Left ventricle myocardium inferior (tissue), 1 donor: ENCODE measurements around the gene KCTD5. TPM values are rescaled to one million over a fixed set of nuclear protein-coding genes. Genes with fewer than 3 reads are reported as not detected.

Experiments used
- DNase-seq: peaks from one replicate; pipeline ENCODE4 v3.0.0-alpha.2; 2020
- H3K27ac ChIP-seq: fragments of 200-600 bp; replicated peaks from 2 replicates; pipeline ENCODE4 v1.8.0; 2021
- H3K27me3 ChIP-seq: fragments of 200-600 bp; 2 replicates; pipeline ENCODE4 v1.8.0; 2021; ENCODE audit warnings: low read depth
- H3K36me3 ChIP-seq: fragments of 200-600 bp; 2 replicates; pipeline ENCODE4 v1.8.0; 2021
- H3K4me1 ChIP-seq: fragments of 200-600 bp; 2 replicates; pipeline ENCODE4 v1.8.0; 2021
- H3K4me3 ChIP-seq: fragments of 200-600 bp; 2 replicates; pipeline ENCODE4 v1.8.0; 2021; ENCODE audit warnings: mild to moderate bottlenecking, moderate library complexity
- H3K9me3 ChIP-seq: fragments of 200-600 bp; replicated peaks from 2 replicates; pipeline ENCODE4 v1.8.0; 2021
- intact Hi-C: fragments of 100-400 bp; cut with micrococcal nuclease; formaldehyde crosslinking; loops from one replicate; pipeline ENCODE4 v1.11.0; 2022
- total RNA-seq: library from RNA; stranded (reverse); fragmentation: NEBNext Ultra II Directional; extraction: Animal tissue kit (Norgen Biotek cat#: 25700); gene quantifications from one replicate; pipeline ENCODE4 v1.2.1, GENCODE V29; 2021
- TF ChIP-seq, protein P1 (sequence below): fragments of 200-600 bp; IDR thresholded peaks from 2 replicates; pipeline ENCODE4 v1.8.0; 2021; ENCODE audit warnings: antibody characterized with exemption, mild to moderate bottlenecking, borderline replicate concordance
- donor health status: DM: no; HTN: yes; CAD: no; lungs with severe emphysema.

Gene KCTD5
- total RNA-seq, 1 donor from 2014 or later: 10.2 TPM

DNA sequence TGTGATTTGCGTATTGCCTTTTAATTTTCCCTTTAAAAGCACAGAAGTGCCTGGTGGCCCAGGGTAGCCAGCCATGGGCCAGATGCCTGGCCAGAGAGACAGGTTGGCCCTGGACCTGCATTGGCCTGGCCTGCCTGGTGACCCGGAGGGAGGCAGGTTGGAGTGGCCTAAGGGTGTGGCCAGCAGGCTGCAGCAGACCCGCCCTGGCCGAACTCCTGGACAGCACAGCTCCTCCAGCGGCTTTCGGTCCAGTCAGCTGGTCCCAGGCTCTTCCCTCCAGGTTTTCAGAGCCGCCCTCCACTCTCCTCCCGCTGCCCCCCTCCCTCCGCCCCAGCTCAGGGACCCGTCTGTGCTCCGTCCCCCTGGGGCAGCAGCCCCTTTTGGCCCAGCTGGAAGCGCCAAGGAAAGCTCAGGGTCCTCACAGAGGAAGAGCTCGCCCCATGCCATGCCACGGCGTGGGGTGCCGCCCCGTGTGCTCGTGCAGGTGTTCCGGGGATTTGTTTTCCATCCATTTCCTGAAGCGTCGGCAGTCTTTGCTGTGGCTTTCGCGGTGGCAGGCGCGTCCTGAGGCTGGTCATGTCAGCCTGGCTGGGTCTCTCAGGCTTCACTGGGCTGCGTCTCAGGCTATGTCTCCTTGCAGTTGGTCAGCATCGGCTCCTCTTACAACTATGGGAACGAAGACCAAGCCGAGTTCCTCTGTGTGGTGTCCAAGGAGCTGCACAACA, 19.6 kb downstream of the KCTD5 start:
- no peak overlapping the region for H3K4me3 ChIP-seq
- TF ChIP-seq, protein P1, sequence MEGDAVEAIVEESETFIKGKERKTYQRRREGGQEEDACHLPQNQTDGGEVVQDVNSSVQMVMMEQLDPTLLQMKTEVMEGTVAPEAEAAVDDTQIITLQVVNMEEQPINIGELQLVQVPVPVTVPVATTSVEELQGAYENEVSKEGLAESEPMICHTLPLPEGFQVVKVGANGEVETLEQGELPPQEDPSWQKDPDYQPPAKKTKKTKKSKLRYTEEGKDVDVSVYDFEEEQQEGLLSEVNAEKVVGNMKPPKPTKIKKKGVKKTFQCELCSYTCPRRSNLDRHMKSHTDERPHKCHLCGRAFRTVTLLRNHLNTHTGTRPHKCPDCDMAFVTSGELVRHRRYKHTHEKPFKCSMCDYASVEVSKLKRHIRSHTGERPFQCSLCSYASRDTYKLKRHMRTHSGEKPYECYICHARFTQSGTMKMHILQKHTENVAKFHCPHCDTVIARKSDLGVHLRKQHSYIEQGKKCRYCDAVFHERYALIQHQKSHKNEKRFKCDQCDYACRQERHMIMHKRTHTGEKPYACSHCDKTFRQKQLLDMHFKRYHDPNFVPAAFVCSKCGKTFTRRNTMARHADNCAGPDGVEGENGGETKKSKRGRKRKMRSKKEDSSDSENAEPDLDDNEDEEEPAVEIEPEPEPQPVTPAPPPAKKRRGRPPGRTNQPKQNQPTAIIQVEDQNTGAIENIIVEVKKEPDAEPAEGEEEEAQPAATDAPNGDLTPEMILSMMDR: no peak
- DNase-seq: no peak
- H3K36me3 ChIP-seq: peaks cover 80% of the 10 kb centered on the region
- intact Hi-C loops: no loop called here
- no peaks in the 10 kb centered on the region for H3K27me3 ChIP-seq
- no peak overlapping the region for H3K27ac ChIP-seq
- H3K4me1 ChIP-seq: peaks cover 28% of the 10 kb centered on the region
- H3K9me3 ChIP-seq: no peaks in the 10 kb centered on the region

DNA sequence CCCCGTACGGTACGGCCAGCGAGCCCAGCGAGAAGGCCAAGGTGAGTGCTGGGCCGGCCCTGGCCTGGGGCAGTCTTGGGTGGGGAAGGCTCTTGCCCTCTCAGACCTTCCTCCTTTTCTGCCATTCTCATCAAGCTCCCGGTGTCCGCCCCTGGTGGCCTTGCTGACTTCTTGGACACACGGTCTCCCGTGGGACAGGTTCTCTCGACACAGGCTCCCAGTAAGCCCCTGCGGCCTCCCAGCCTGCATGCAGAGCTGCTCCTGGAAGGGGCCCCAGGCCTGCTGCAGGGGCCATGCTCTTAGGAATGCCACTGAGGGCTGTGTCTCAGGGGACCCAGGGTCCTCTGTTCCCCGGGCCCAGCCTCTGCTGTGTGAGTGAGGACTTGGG, 20.1 kb downstream of the KCTD5 start:
- DNase-seq: no peak
- TF ChIP-seq, protein P1: no peak

DNA sequence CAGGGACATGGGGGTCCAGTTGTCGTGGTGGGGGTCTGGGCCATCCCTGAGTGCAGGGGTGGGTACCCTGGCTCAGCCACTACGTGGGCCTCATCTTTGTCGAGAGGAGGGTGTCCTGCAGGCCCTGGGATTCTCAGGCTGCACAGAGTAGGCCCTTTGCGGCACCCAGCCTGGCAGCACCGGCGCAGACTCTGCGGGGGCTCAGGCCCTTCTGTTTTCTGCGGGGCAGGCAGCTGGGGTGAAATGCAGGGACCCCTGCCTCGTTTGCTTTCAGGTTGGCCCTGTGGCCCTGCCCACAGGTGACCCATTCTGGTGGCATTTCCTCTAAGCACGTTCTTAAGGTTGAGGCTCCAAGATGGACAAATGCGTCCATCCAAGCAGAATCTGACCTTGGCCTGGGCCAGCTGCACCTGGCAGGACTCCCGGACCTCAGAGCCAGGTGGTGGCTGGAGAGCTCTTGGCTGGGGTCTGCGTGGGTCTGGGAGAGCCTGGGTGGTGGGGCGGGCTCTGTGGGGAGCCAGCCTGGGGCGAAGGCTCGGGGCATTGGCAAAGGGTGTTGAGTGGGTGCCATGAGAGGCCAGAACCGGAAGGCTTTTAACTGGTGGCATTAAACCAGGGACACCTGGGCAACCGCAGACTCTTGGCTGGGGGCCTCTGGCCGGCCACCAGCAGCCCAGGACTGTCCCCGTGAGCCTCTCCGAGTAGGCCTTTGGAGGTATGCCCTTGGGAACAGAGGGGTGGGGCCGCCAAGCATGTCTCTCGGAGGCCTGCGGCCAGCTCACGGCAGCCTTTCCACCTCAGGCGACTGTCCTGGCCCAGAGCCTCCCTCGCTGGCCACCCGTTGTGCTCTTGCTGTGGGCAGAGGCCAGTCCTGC, 20.8 kb downstream of the KCTD5 start:
- Histone ChIP-seq H3K27me3 (no peaks in the 10 kb centered on the region), H3K9me3 (no peaks in the 10 kb centered on the region), H3K4me3 (no peak overlapping the region), H3K36me3 (peaks cover 80% of the 10 kb centered on the region), H3K27ac (peak overlapping the region; percentile 73), H3K4me1 (peaks cover 28% of the 10 kb centered on the region)
- DNase-seq: peak; percentile 66
- intact Hi-C loops: no loop called here
- TF ChIP-seq, protein P1: no peak

More for the DNA sequence above, 20.1 kb downstream of the KCTD5 start:
- Histone ChIP-seq H3K36me3 (peaks cover 80% of the 10 kb centered on the region), H3K4me1 (peaks cover 28% of the 10 kb centered on the region), H3K27me3 (no peaks in the 10 kb centered on the region), H3K4me3 (no peak overlapping the region), H3K27ac (no peak overlapping the region), H3K9me3 (no peaks in the 10 kb centered on the region)
- intact Hi-C loops: no loop called here

DNA sequence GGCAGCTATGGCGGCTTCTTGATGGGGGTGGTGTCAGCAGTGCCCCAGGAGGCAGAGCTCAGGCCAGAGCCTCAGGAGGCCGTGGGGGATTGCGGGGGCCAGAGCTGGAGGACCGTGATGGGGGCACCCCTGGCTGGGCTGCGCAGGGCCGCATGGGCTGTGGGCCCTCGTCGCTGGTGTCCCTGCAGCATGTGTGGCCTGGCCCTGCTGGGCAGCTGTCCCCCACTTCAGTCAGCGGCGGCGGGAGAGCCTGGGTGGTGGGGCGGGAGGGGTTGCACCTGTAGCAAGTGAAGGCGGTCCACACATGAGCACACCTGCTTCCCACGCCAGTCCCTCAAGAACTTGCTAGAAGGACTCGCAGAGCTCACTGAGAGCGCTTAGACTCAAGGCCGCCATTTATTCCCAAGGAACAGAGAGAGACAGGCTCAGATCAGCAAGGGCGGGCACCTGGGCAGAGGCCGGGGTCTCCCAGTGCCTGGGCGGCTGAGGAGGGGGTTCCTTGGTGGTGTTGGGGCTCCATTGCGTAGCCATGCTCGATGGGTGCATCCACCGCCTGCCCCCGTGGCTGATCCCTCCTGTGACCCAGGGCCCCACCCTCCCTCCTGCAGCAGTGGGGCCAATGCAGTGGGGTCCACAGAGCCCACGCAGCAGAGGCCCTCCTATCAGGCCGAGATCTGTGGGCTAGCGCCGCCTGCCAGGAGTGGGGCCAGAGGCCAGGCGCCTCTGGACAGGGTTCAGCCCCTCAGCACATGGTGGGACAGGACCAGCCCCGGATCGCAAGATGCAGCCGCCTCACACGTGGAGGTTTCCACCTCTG, 22.1 kb downstream of the KCTD5 start:
- peaks cover 80% of the 10 kb centered on the region for H3K36me3 ChIP-seq
- DNase-seq: no peak
- peak overlapping the region; percentile 73 for H3K27ac ChIP-seq
- intact Hi-C loops: no loop called here
- no peaks in the 10 kb centered on the region for H3K27me3 ChIP-seq
- H3K4me1 ChIP-seq: peaks cover 28% of the 10 kb centered on the region
- H3K9me3 ChIP-seq: no peaks in the 10 kb centered on the region
- TF ChIP-seq, protein P1: no peak
- H3K4me3 ChIP-seq: no peak overlapping the region

DNA sequence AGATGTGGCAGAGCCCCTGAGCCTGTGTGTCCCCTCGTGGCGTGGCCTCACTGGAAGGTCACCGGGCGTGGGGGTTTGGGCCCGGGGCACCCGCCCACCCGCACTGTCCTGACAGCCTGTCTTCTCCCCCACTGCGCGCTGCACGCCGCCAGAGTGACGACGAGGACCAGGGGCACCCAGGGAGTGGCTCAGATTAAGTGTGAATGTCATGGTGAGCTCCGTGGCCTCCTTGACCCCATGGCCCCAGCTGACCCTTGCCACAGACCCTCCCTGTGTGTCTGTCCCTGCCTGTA, 22.6 kb downstream of the KCTD5 start:
- Histone ChIP-seq H3K27me3 (no peaks in the 10 kb centered on the region), H3K4me3 (no peak overlapping the region), H3K27ac (no peak overlapping the region), H3K36me3 (peaks cover 74% of the 10 kb centered on the region), H3K4me1 (peaks cover 28% of the 10 kb centered on the region), H3K9me3 (no peaks in the 10 kb centered on the region)
- no peak for DNase-seq
- intact Hi-C loops: no loop called here
- TF ChIP-seq, protein P1: no peak
